Measurements from ENCODE around the gene METTL3.
A peak's percentile ranks its signal among the peaks of the same experiment; 100 is the strongest.

Gene METTL3

GRCh38 chr14:21535545-21536417, 24.6 kb upstream of the METTL3 start:
- no peaks in the 10 kb centered on the region for H3K9me3 Mint-ChIP-seq
- peaks cover 3% of the 10 kb centered on the region for H3K4me1 Mint-ChIP-seq (ENCODE audit: low read depth)
- H3K27ac Mint-ChIP-seq = no peak overlapping the region
- H3K36me3 Mint-ChIP-seq (ENCODE audit: low read depth) = peaks cover 2% of the 10 kb centered on the region
- H3K4me3 Mint-ChIP-seq = no peak overlapping the region
- peaks cover 65% of the 10 kb centered on the region for H3K27me3 Mint-ChIP-seq (ENCODE audit: low read depth)

GRCh38 chr14:21534576-21534975, 23.4 kb upstream of the METTL3 start:
- Mint-ChIP-seq H3K36me3 (ENCODE audit: low read depth) (peaks cover 2% of the 10 kb centered on the region), H3K27ac (no peak overlapping the region), H3K27me3 (ENCODE audit: low read depth) (peaks cover 62% of the 10 kb centered on the region), H3K4me3 (no peak overlapping the region), H3K9me3 (no peaks in the 10 kb centered on the region), H3K4me1 (ENCODE audit: low read depth) (peaks cover 3% of the 10 kb centered on the region)

GRCh38 chr14:21533294-21533693, 22.2 kb upstream of the METTL3 start:
- Mint-ChIP-seq H3K27ac (no peak overlapping the region), H3K9me3 (no peaks in the 10 kb centered on the region), H3K4me3 (no peak overlapping the region), H3K36me3 (ENCODE audit: low read depth) (peaks cover 2% of the 10 kb centered on the region), H3K27me3 (ENCODE audit: low read depth) (peaks cover 49% of the 10 kb centered on the region), H3K4me1 (ENCODE audit: low read depth) (peaks cover 3% of the 10 kb centered on the region)

- no peaks in the 10 kb centered on the region for H3K9me3 Mint-ChIP-seq
- H3K4me3 Mint-ChIP-seq = no peak overlapping the region
- peaks cover 9% of the 10 kb centered on the region for H3K4me1 Mint-ChIP-seq (ENCODE audit: low read depth)
- H3K27ac Mint-ChIP-seq = no peak overlapping the region
- no peaks in the 10 kb centered on the region for H3K36me3 Mint-ChIP-seq (ENCODE audit: low read depth)
- H3K27me3 Mint-ChIP-seq (ENCODE audit: low read depth) = peaks cover 14% of the 10 kb centered on the region
Measured at GRCh38 chr14:21529515-21529914, 18.4 kb upstream of the METTL3 start.

GRCh38 chr14:21528381-21529348, 17.5 kb upstream of the METTL3 start:
- Mint-ChIP-seq H3K4me3 (no peak overlapping the region), H3K27me3 (ENCODE audit: low read depth) (peaks cover 6% of the 10 kb centered on the region), H3K4me1 (ENCODE audit: low read depth) (peaks cover 9% of the 10 kb centered on the region), H3K27ac (no peak overlapping the region), H3K36me3 (ENCODE audit: low read depth) (no peaks in the 10 kb centered on the region), H3K9me3 (no peaks in the 10 kb centered on the region)

- Mint-ChIP-seq H3K27me3 (ENCODE audit: low read depth) (no peaks in the 10 kb centered on the region), H3K4me1 (ENCODE audit: low read depth) (peaks cover 9% of the 10 kb centered on the region), H3K27ac (no peak overlapping the region), H3K36me3 (ENCODE audit: low read depth) (no peaks in the 10 kb centered on the region), H3K9me3 (no peaks in the 10 kb centered on the region), H3K4me3 (peak overlapping the region; percentile 87)
Measured at GRCh38 chr14:21527318-21527679, 16.2 kb upstream of the METTL3 start.

- H3K36me3 Mint-ChIP-seq (ENCODE audit: low read depth) = no peaks in the 10 kb centered on the region
- no peaks in the 10 kb centered on the region for H3K27me3 Mint-ChIP-seq (ENCODE audit: low read depth)
- H3K9me3 Mint-ChIP-seq = no peaks in the 10 kb centered on the region
- peaks cover 9% of the 10 kb centered on the region for H3K4me1 Mint-ChIP-seq (ENCODE audit: low read depth)
- peak overlapping the region; percentile 87 for H3K4me3 Mint-ChIP-seq
- H3K27ac Mint-ChIP-seq = no peak overlapping the region
Measured at GRCh38 chr14:21526672-21527317, 15.7 kb upstream of the METTL3 start.

- Mint-ChIP-seq H3K9me3 (no peaks in the 10 kb centered on the region), H3K36me3 (ENCODE audit: low read depth) (no peaks in the 10 kb centered on the region), H3K27me3 (ENCODE audit: low read depth) (no peaks in the 10 kb centered on the region), H3K27ac (peak within 1 kb of the TSS; percentile 22), H3K4me1 (ENCODE audit: low read depth) (peaks cover 9% of the 10 kb centered on the region), H3K4me3 (peak within 1 kb of the TSS; percentile 87)
Measured at GRCh38 chr14:21525962-21526671, 15.0 kb upstream of the METTL3 start, which contains the start of gene SALL2. Gene SALL2, minus strand, starts transcription at chr14:21526346. Its CDS starts 219 bp downstream, at chr14:21526127.

- H3K36me3 Mint-ChIP-seq (ENCODE audit: low read depth) = no peaks in the 10 kb centered on the region
- no peaks in the 10 kb centered on the region for H3K9me3 Mint-ChIP-seq
- H3K27me3 Mint-ChIP-seq (ENCODE audit: low read depth) = no peaks in the 10 kb centered on the region
- peak overlapping the region; percentile 87 for H3K4me3 Mint-ChIP-seq
- peak overlapping the region; percentile 22 for H3K27ac Mint-ChIP-seq
- peaks cover 9% of the 10 kb centered on the region for H3K4me1 Mint-ChIP-seq (ENCODE audit: low read depth)
Measured at GRCh38 chr14:21525571-21525961, 14.4 kb upstream of the METTL3 start.

- H3K4me1 Mint-ChIP-seq (ENCODE audit: low read depth) = peaks cover 11% of the 10 kb centered on the region
- H3K27ac Mint-ChIP-seq = no peak overlapping the region
- no peaks in the 10 kb centered on the region for H3K36me3 Mint-ChIP-seq (ENCODE audit: low read depth)
- no peaks in the 10 kb centered on the region for H3K27me3 Mint-ChIP-seq (ENCODE audit: low read depth)
- H3K9me3 Mint-ChIP-seq = no peaks in the 10 kb centered on the region
- H3K4me3 Mint-ChIP-seq = peak overlapping the region; percentile 87
Measured at GRCh38 chr14:21524575-21525490, 13.7 kb upstream of the METTL3 start.

GRCh38 chr14:21523203-21523602, 12.1 kb upstream of the METTL3 start:
- peaks cover 11% of the 10 kb centered on the region for H3K4me1 Mint-ChIP-seq (ENCODE audit: low read depth)
- H3K36me3 Mint-ChIP-seq (ENCODE audit: low read depth) = no peaks in the 10 kb centered on the region
- H3K9me3 Mint-ChIP-seq = no peaks in the 10 kb centered on the region

GRCh38 chr14:21521501-21521900, 10.4 kb upstream of the METTL3 start:
- H3K4me1 Mint-ChIP-seq (ENCODE audit: low read depth) = peaks cover 6% of the 10 kb centered on the region
- H3K27ac Mint-ChIP-seq = no peak overlapping the region
- H3K9me3 Mint-ChIP-seq = no peaks in the 10 kb centered on the region
- no peaks in the 10 kb centered on the region for H3K36me3 Mint-ChIP-seq (ENCODE audit: low read depth)
- no peak overlapping the region for H3K4me3 Mint-ChIP-seq
- H3K27me3 Mint-ChIP-seq (ENCODE audit: low read depth) = peaks cover 7% of the 10 kb centered on the region

More at GRCh38 chr14:21523203-21523602, 12.1 kb upstream of the METTL3 start:
- H3K4me3 Mint-ChIP-seq = no peak overlapping the region
- H3K27ac Mint-ChIP-seq = no peak overlapping the region
- peaks cover 7% of the 10 kb centered on the region for H3K27me3 Mint-ChIP-seq (ENCODE audit: low read depth)

- no peak overlapping the region for H3K27ac Mint-ChIP-seq
- peaks cover 6% of the 10 kb centered on the region for H3K4me1 Mint-ChIP-seq (ENCODE audit: low read depth)
- no peak overlapping the region for H3K4me3 Mint-ChIP-seq
- H3K27me3 Mint-ChIP-seq (ENCODE audit: low read depth) = peaks cover 7% of the 10 kb centered on the region
- H3K36me3 Mint-ChIP-seq (ENCODE audit: low read depth) = no peaks in the 10 kb centered on the region
- H3K9me3 Mint-ChIP-seq = no peaks in the 10 kb centered on the region
Measured at GRCh38 chr14:21520767-21521166, 9.6 kb upstream of the METTL3 start.
